ENCODE data around the gene VAC14. TPM values are rescaled to one million over a fixed set of nuclear protein-coding genes. Genes with fewer than 3 reads are reported as not detected.

VAC14 gene
- total RNA-seq, 1 donor from 2014 or later, result 18.4 TPM

GRCh38 chr16:70678898-70679670 lies 121.9 kb downstream of the VAC14 start:
- no peak for TF ChIP-seq CTCF (IDR thresholded peaks at IDR 0.05; ENCODE audit: insufficient read depth, low read length, severe bottlenecking)
- DNase-seq (ENCODE audit: low read depth) (no peak), FAIRE-seq (no peak)
- H3K36me3 ChIP-seq (ENCODE audit: control insufficient read depth, insufficient read depth, low read length), result peaks cover 61% of the 10 kb centered on the region
- H3K4me3 ChIP-seq (ENCODE audit: low read depth, low read length), result no peak overlapping the region
- no peaks in the 10 kb centered on the region for H3K27me3 ChIP-seq (ENCODE audit: control insufficient read depth, insufficient read depth, low read length)

DNA sequence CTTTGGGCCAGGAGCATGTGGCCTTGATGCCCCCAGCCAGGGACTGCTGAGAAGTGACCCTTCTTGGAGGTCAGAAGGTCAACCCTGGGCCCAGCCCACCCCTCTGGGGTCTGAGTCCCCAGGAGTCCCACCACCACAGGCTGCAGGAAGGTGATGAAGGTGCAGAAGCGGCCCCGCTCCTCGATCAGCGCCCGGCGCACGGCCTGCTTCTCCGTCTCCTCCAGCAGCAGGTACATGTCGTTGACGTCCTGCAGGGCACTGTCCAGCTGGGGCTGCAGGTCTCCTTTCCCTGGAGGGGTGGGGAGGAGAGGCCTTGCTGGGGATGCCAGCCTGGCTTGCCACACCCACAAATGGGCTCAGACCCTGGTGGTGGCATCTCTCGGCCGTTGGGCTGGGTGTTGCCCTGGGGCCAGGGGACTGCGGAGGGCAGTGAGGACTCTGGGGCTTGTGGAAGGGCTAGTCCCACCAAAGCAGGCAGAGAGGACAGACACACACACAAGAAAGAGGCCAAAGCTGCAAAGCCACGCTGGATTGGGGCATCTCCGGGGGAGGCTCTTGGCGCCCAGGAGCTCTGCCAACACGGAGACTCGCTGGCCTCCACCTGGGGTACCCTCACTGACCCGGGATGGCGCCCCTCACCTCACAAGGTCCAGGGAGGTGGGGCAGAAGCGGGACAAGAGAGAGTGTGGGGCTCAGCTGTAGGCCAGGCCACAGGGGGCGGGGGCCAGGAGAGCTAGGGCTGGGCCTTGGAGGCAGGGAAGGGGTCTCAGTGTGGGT lies 122.6 kb downstream of the VAC14 start:
- H3K36me3 ChIP-seq (ENCODE audit: control insufficient read depth, insufficient read depth, low read length), result peaks cover 59% of the 10 kb centered on the region
- FAIRE-seq (no peak), DNase-seq (ENCODE audit: low read depth) (no peak)
- H3K27me3 ChIP-seq (ENCODE audit: control insufficient read depth, insufficient read depth, low read length), result no peaks in the 10 kb centered on the region
- no peak for TF ChIP-seq CTCF (IDR thresholded peaks at IDR 0.05; ENCODE audit: insufficient read depth, low read length, severe bottlenecking)
- H3K4me3 ChIP-seq (ENCODE audit: low read depth, low read length), result no peak overlapping the region

DNA sequence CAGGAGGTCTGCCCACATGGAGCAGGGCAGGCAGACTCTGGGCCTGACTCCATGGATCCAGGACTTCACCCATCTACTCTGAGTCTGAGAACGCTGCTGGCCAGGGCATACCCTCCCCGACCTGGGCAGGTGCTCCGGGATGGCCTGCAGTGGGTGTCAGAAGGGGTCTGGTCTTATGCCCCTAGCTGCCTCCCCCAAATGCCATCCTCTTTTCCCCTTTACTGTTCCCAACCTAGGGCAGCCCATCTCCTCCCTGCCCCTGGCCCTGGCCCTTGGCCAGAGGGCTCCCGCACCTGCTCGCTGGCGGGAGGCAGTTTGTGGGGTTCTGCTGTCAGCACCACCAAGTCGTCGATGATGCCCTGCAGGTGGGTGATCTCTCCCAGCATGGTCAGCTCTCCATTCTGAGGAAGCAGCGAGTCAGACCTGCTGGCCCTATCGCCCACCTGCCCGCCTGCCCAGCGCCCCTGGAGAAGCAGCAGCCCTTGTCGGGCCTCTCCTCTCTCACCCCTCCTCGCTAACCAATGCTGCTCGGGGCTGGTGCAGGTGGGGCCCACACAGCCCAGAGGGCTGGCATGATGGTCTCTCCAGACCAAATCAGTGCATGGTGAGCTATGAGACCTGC lies 123.3 kb downstream of the VAC14 start:
- H3K27me3 ChIP-seq (ENCODE audit: control insufficient read depth, insufficient read depth, low read length), result no peaks in the 10 kb centered on the region
- H3K4me3 ChIP-seq (ENCODE audit: low read depth, low read length), result no peak overlapping the region
- DNase-seq (ENCODE audit: low read depth) (no peak), FAIRE-seq (no peak)
- no peak for TF ChIP-seq CTCF (IDR thresholded peaks at IDR 0.05; ENCODE audit: insufficient read depth, low read length, severe bottlenecking)
- H3K36me3 ChIP-seq (ENCODE audit: control insufficient read depth, insufficient read depth, low read length), result peaks cover 53% of the 10 kb centered on the region

GRCh38 chr16:70676675-70677498 lies 124.1 kb downstream of the VAC14 start:
- H3K36me3 ChIP-seq (ENCODE audit: control insufficient read depth, insufficient read depth, low read length), result peaks cover 55% of the 10 kb centered on the region
- FAIRE-seq (no peak), DNase-seq (ENCODE audit: low read depth) (no peak)
- TF ChIP-seq CTCF (IDR thresholded peaks at IDR 0.05; ENCODE audit: insufficient read depth, low read length, severe bottlenecking), result no peak
- H3K27me3 ChIP-seq (ENCODE audit: control insufficient read depth, insufficient read depth, low read length), result no peaks in the 10 kb centered on the region
- no peak overlapping the region for H3K4me3 ChIP-seq (ENCODE audit: low read depth, low read length)

DNA sequence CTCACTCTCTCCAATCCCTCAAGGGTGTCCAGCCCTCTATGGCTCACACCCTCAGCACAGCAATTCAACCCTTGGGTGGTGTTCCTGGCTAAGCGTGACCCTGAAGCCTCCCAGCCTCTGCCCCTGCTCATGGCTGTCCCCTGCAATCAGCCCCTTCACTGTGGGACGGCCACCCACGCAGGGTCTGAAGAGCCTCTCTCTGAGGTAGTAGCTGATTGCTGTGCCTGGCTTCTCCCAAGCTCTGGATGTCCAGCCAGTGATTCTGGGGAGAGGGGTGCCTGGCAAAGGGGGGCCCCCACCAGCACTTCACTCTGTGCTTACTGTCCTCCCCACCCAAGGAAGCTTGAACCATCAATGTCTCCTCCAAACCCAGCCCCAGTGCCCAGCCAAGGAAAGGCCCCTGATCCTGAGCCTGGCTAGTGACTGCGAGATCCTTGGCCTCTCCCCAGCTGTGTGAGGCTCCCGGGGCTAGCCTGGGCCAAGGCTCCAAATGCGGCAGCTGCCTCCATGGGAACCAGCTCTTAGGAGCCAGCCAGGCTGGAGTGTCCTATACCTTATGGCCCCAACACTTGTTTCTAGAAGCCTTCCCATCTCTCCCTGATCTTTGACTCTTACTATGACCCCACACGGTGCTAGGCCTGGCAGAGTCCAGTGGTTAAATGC lies 125.0 kb downstream of the VAC14 start:
- FAIRE-seq (no peak), DNase-seq (ENCODE audit: low read depth) (no peak)
- TF ChIP-seq CTCF (IDR thresholded peaks at IDR 0.05; ENCODE audit: insufficient read depth, low read length, severe bottlenecking), result no peak
- no peak overlapping the region for H3K4me3 ChIP-seq (ENCODE audit: low read depth, low read length)
- no peaks in the 10 kb centered on the region for H3K27me3 ChIP-seq (ENCODE audit: control insufficient read depth, insufficient read depth, low read length)
- peaks cover 58% of the 10 kb centered on the region for H3K36me3 ChIP-seq (ENCODE audit: control insufficient read depth, insufficient read depth, low read length)
